GM19467 (cell line): Measurements from ENCODE around the gene PYGB.

ENCODE experiments used
- ATAC-seq: cut with Tn5 transposase; IDR thresholded peaks from one replicate; pipeline ENCODE4 v1.9.1; 2021; ENCODE audit warnings: mild to moderate bottlenecking, moderate library complexity; ENCODE audit not compliant: unreplicated experiment

The PYGB gene

GRCh38 chr20:25280574-25281535, 33.0 kb downstream of the PYGB start:
- no peak for ATAC-seq

GRCh38 chr20:25281541-25281991, 33.7 kb downstream of the PYGB start:
- ATAC-seq: peak; percentile 46

GRCh38 chr20:25282034-25282781, 34.3 kb downstream of the PYGB start:
- ATAC-seq: no peak

- no peak for ATAC-seq
These were observed 34.9 kb downstream of the PYGB start for GRCh38 chr20:25282796-25283195.

GRCh38 chr20:25283221-25283951, 35.5 kb downstream of the PYGB start:
- no peak for ATAC-seq

- ATAC-seq: no peak
These were observed 36.3 kb downstream of the PYGB start for GRCh38 chr20:25284131-25284601.

GRCh38 chr20:25285091-25285647, 37.3 kb downstream of the PYGB start:
- ATAC-seq: no peak

- ATAC-seq: no peak
These were observed 38.2 kb downstream of the PYGB start for GRCh38 chr20:25285856-25286798.

- no peak for ATAC-seq
These were observed 39.0 kb downstream of the PYGB start for GRCh38 chr20:25286917-25287316.

- ATAC-seq: no peak
These were observed 39.9 kb downstream of the PYGB start for GRCh38 chr20:25287631-25288290.

GRCh38 chr20:25288291-25289181, 40.7 kb downstream of the PYGB start:
- ATAC-seq: peak; percentile 87

GRCh38 chr20:25289886-25290597, 42.2 kb downstream of the PYGB start:
- no peak for ATAC-seq

GRCh38 chr20:25290646-25291431, 43.0 kb downstream of the PYGB start:
- ATAC-seq: no peak

- ATAC-seq: no peak
These were observed 43.7 kb downstream of the PYGB start for GRCh38 chr20:25291432-25292133.

- no peak for ATAC-seq
These were observed 44.4 kb downstream of the PYGB start for GRCh38 chr20:25292176-25292891.
